Gastroesophageal sphincter (tissue), 3 donors: ENCODE results near the gene DAGLB.

Source experiments
- CTCF ChIP-seq, 4 experiments: fragments of 200-600 bp in 2 of 4; fragments of 450-650 bp in 2 of 4; sonication (generic) in 1 of 4; IDR thresholded peaks; one replicate each; pipeline ENCODE4 v1.5.1; 2017 to 2019; ENCODE audit warnings: antibody characterized with exemption in 4 of 4, mild to moderate bottlenecking in 2 of 4, moderate library complexity in 2 of 4
- EP300 ChIP-seq: sonication (generic); formaldehyde crosslinking; IDR thresholded peaks from one replicate; pipeline ENCODE4 v1.6.1; 2017; ENCODE audit warnings: antibody characterized with exemption, mild to moderate bottlenecking
- POLR2A ChIP-seq, 2 donors: fragments of 450-650 bp; IDR thresholded peaks; one replicate each; pipeline ENCODE4 v1.6.1; 2017; ENCODE audit warnings: antibody characterized with exemption in 2 of 2, mild to moderate bottlenecking in 2 of 2, moderate library complexity in 1 of 2
- POLR2AphosphoS5 ChIP-seq: sonication (generic); formaldehyde crosslinking; IDR thresholded peaks from one replicate; pipeline ENCODE4 v1.6.1; 2017; ENCODE audit warnings: antibody characterized with exemption

DNA sequence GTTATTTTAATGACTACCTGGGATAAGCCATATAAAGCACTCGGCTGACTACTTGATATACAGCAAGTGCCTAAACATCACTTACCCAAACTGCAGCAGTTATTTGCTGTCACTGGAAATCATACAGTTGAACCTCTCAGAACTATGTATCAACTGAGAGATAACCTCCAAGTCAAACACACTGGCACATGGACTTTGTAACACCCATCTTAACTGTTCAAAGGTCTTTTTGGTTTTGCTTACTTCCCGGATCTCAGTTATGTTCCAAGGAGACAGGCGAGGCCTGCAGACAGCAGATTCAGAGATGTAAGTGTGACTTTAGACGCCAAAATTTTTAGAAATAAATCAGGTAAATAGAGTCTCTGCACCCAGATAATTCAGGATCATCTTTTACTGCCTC is 34.6 kb upstream of the DAGLB start:
- no peak for TF ChIP-seq POLR2A (IDR thresholded peaks at IDR 0.05)
- TF ChIP-seq CTCF (IDR thresholded peaks at IDR 0.05) = no peak
- no peak for TF ChIP-seq POLR2AphosphoS5
- no peak for TF ChIP-seq EP300
